ENCODE measurements around the gene CAP1. TPM values are rescaled to one million over a fixed set of nuclear protein-coding genes. Genes with fewer than 3 reads are reported as not detected.

Gene CAP1
- total and polyA plus RNA-seq, 10 of the 15 experiments (the other 5 are each of a cell fraction or from before 2014, with no cell fraction given), result 360 to 500 (median 431) TPM

GRCh38 chr1:40094466-40095110, 54.1 kb downstream of the CAP1 start (continued):
- TF ChIP-seq, protein P1, sequence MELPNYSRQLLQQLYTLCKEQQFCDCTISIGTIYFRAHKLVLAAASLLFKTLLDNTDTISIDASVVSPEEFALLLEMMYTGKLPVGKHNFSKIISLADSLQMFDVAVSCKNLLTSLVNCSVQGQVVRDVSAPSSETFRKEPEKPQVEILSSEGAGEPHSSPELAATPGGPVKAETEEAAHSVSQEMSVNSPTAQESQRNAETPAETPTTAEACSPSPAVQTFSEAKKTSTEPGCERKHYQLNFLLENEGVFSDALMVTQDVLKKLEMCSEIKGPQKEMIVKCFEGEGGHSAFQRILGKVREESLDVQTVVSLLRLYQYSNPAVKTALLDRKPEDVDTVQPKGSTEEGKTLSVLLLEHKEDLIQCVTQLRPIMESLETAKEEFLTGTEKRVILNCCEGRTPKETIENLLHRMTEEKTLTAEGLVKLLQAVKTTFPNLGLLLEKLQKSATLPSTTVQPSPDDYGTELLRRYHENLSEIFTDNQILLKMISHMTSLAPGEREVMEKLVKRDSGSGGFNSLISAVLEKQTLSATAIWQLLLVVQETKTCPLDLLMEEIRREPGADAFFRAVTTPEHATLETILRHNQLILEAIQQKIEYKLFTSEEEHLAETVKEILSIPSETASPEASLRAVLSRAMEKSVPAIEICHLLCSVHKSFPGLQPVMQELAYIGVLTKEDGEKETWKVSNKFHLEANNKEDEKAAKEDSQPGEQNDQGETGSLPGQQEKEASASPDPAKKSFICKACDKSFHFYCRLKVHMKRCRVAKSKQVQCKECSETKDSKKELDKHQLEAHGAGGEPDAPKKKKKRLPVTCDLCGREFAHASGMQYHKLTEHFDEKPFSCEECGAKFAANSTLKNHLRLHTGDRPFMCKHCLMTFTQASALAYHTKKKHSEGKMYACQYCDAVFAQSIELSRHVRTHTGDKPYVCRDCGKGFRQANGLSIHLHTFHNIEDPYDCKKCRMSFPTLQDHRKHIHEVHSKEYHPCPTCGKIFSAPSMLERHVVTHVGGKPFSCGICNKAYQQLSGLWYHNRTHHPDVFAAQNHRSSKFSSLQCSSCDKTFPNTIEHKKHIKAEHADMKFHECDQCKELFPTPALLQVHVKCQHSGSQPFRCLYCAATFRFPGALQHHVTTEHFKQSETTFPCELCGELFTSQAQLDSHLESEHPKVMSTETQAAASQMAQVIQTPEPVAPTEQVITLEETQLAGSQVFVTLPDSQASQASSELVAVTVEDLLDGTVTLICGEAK (IDR thresholded peaks at IDR 0.05; ENCODE audit: borderline replicate concordance), result no peak
- no peak for TF ChIP-seq REST (IDR thresholded peaks at IDR 0.05; ENCODE audit: low read depth, low read length)
- TF ChIP-seq CBX5 (IDR thresholded peaks at IDR 0.05; ENCODE audit: low read depth), result no peak
- no peak for TF ChIP-seq CEBPB (IDR thresholded peaks at IDR 0.05; ENCODE audit: borderline replicate concordance in 1 of 2, low read depth in 2 of 2, low read length in 2 of 2)
- TF ChIP-seq MEF2B (IDR thresholded peaks at IDR 0.05; ENCODE audit: partially characterized antibody, poor library complexity, severe bottlenecking), result no peak
- TF ChIP-seq ZNF24 (IDR thresholded peaks at IDR 0.05), result no peak
- TF ChIP-seq BMI1 (IDR thresholded peaks at IDR 0.05; ENCODE audit: borderline replicate concordance), result no peak
- TF ChIP-seq IKZF1 (conservative IDR thresholded peaks at IDR 0.05), result no peak
- no peak for TF ChIP-seq RFX5 (IDR thresholded peaks at IDR 0.05; ENCODE audit: low read depth, low read length)
- TF ChIP-seq, protein P2, sequence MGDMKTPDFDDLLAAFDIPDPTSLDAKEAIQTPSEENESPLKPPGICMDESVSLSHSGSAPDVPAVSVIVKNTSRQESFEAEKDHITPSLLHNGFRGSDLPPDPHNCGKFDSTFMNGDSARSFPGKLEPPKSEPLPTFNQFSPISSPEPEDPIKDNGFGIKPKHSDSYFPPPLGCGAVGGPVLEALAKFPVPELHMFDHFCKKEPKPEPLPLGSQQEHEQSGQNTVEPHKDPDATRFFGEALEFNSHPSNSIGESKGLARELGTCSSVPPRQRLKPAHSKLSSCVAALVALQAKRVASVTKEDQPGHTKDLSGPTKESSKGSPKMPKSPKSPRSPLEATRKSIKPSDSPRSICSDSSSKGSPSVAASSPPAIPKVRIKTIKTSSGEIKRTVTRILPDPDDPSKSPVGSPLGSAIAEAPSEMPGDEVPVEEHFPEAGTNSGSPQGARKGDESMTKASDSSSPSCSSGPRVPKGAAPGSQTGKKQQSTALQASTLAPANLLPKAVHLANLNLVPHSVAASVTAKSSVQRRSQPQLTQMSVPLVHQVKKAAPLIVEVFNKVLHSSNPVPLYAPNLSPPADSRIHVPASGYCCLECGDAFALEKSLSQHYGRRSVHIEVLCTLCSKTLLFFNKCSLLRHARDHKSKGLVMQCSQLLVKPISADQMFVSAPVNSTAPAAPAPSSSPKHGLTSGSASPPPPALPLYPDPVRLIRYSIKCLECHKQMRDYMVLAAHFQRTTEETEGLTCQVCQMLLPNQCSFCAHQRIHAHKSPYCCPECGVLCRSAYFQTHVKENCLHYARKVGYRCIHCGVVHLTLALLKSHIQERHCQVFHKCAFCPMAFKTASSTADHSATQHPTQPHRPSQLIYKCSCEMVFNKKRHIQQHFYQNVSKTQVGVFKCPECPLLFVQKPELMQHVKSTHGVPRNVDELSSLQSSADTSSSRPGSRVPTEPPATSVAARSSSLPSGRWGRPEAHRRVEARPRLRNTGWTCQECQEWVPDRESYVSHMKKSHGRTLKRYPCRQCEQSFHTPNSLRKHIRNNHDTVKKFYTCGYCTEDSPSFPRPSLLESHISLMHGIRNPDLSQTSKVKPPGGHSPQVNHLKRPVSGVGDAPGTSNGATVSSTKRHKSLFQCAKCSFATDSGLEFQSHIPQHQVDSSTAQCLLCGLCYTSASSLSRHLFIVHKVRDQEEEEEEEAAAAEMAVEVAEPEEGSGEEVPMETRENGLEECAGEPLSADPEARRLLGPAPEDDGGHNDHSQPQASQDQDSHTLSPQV (IDR thresholded peaks at IDR 0.05), result no peak
- TF ChIP-seq, protein P3, sequence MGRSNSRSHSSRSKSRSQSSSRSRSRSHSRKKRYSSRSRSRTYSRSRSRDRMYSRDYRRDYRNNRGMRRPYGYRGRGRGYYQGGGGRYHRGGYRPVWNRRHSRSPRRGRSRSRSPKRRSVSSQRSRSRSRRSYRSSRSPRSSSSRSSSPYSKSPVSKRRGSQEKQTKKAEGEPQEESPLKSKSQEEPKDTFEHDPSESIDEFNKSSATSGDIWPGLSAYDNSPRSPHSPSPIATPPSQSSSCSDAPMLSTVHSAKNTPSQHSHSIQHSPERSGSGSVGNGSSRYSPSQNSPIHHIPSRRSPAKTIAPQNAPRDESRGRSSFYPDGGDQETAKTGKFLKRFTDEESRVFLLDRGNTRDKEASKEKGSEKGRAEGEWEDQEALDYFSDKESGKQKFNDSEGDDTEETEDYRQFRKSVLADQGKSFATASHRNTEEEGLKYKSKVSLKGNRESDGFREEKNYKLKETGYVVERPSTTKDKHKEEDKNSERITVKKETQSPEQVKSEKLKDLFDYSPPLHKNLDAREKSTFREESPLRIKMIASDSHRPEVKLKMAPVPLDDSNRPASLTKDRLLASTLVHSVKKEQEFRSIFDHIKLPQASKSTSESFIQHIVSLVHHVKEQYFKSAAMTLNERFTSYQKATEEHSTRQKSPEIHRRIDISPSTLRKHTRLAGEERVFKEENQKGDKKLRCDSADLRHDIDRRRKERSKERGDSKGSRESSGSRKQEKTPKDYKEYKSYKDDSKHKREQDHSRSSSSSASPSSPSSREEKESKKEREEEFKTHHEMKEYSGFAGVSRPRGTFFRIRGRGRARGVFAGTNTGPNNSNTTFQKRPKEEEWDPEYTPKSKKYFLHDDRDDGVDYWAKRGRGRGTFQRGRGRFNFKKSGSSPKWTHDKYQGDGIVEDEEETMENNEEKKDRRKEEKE (IDR thresholded peaks at IDR 0.05), result no peak
- TF ChIP-seq SMARCA5 (IDR thresholded peaks at IDR 0.05), result no peak
- no peak for TF ChIP-seq SUPT20H (IDR thresholded peaks at IDR 0.05; ENCODE audit: borderline replicate concordance, control insufficient read depth, low read depth, low read length)
